AG10803 (cell line): ENCODE results near the gene PRR13.

Experiments
- DNase-seq: peaks from one replicate; pipeline ENCODE4 v3.0.0; 2010; ENCODE audit warnings: low read depth
- H3K4me3 ChIP-seq: 2 replicates; pipeline ENCODE4 v1.5.1; 2011; ENCODE audit warnings: mild to moderate bottlenecking, low read length, control low read depth
- TF ChIP-seq, protein P1 (sequence below): conservative IDR thresholded peaks from 2 replicates; pipeline ENCODE4 v1.5.1; 2011; ENCODE audit warnings: mild to moderate bottlenecking, low read length, control low read depth, inconsistent platforms

Gene PRR13

DNA sequence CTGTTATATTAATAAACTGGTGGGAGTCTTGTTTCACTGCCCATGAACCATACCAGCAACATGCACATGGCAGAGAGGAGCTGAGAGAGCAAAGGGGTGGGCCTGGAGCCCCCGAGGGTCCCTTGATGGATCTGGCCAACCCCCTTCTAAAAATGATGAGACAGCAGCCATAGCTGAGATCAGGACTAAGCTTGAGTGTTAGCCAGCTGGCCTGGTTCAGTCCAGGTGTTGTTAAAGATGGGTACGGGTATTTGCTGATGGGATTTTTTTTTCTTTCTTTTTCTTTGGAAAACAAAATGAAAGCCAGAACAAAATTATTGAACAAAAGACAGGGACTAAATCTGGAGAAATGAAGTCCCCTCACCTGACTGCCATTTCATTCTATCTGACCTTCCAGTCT is 26.3 kb downstream of the PRR13 start:
- no peak for DNase-seq
- TF ChIP-seq, protein P1, sequence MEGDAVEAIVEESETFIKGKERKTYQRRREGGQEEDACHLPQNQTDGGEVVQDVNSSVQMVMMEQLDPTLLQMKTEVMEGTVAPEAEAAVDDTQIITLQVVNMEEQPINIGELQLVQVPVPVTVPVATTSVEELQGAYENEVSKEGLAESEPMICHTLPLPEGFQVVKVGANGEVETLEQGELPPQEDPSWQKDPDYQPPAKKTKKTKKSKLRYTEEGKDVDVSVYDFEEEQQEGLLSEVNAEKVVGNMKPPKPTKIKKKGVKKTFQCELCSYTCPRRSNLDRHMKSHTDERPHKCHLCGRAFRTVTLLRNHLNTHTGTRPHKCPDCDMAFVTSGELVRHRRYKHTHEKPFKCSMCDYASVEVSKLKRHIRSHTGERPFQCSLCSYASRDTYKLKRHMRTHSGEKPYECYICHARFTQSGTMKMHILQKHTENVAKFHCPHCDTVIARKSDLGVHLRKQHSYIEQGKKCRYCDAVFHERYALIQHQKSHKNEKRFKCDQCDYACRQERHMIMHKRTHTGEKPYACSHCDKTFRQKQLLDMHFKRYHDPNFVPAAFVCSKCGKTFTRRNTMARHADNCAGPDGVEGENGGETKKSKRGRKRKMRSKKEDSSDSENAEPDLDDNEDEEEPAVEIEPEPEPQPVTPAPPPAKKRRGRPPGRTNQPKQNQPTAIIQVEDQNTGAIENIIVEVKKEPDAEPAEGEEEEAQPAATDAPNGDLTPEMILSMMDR, result no peak
- no peak overlapping the region for H3K4me3 ChIP-seq

DNA sequence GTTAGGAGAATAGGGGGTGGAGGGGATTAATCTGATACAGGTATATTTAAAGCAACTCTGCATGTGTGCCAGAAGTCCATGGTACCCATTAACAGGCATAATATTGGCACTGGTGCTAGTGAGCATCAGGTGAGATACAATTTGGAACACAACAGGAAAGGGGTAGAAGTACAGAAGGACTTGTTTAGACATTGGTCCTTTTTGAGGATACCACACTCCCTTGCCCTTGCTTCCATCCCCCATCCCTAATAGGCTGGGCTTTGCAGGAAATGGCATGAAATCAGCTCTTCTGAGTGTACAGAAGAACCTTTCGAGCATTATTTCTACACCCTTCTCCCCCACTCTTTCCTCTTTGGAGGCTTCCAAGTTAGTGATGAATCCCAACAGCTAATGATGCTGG is 26.7 kb downstream of the PRR13 start:
- TF ChIP-seq, protein P1, result no peak
- DNase-seq, result no peak
- no peak overlapping the region for H3K4me3 ChIP-seq

DNA sequence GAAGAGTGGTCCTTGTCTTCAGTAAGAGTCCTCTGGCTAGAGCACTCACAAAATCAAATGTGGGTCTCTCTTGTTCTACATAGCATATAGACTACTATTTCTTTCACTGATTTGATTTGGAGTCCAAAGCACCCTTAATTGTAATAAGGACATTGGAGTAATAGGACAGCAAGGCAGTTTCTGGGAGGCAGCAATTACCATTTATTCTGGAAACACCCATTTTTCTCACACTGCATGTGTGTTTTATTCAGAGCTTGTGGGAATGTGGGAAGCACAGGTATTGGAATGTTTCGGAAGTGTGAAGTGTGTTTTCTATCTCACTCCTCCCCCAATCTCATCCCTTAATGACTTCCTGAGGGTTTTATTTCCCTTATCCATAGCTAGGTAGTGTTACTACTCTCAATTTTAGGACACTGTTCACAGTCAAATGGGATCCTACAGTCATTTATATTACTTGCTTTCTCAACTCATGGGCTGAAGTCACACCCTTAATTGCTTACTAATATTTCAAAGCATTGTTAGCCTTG is 30.6 kb downstream of the PRR13 start:
- TF ChIP-seq, protein P1, result no peak
- no peak overlapping the region for H3K4me3 ChIP-seq
- DNase-seq, result no peak

DNA sequence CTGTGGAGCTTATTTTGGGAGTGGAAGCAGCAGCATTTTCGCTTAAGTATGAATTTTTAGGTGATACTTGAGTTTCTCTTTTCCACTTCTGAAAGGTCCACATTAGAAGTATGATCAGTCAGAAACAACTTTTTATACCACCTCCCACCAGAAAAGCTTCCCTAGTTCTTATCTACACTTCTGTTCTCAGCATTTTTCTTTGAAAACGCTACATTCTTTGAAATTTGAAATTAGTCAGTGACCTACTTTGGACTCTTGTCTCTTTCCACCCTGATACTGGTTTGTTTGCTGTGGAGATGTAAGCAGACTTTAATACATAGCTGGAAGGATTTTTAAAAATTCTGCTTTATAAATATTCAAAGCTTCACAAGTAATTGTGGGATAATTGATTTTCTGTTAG is 32.5 kb downstream of the PRR13 start:
- TF ChIP-seq, protein P1, result no peak
- DNase-seq, result no peak
- no peak overlapping the region for H3K4me3 ChIP-seq

DNA sequence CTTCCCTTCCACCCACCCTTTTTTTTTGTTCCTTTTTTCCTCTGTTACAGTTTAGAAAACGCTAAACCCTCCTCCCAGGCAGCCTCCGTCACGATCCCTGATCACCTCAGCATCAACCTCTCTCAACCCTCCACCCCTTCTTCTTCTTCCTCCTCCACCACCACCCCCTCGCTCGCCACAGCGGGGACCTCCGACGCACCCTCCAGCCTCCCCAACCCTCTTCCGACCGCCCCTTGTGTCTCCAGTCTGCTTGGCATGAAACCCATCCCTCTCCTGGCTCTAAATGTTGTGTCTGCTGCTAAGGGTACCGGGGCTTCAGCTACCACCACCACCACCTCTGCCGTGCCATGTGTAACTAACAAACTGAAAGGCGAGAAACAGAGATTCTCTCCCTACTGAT is 33.3 kb downstream of the PRR13 start:
- no peak for DNase-seq
- no peak overlapping the region for H3K4me3 ChIP-seq
- TF ChIP-seq, protein P1, result no peak

DNA sequence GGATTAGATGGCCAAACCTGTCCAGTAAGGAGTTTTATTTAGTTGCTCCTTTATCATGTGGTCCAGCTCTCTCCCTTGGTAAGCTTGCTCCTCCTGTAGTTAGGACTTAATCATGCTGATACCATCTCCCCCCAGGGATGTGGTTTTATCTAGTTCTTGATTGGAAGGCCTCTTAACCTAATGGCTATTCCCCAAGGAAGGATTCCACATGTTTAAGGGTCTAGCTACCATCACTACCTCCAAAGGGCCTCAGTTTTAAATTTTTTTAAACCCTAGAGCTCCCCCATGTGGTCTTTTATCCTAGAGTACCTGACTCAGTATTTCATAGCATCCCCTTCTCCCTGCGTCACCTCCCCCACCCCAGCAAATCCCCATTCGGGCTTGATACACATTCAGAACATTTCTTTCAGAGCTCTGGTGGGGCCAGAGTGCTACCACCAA is 35.3 kb downstream of the PRR13 start:
- no peak for DNase-seq
- TF ChIP-seq, protein P1, result peak; percentile 31; the same call in 1 of the 2 replicates

DNA sequence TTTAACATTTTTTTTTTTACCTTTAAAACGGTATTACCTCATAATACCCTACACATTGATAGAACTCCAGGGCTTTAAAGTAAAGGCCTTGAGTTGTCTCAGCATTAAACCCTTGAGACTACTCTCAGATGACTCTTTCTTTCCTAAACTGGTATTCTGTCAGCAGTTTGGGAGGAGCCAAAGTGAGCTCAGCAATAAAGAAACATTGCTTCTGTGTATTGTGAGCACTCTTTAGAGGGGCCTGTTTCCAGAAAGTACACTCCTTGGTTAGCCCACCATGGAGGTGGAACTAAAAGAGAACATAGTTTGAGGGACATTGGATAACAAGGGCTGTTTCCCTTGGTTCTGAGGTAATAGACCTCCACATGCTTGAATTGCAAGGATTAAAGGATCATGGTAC is 37.3 kb downstream of the PRR13 start:
- no peak for DNase-seq
- no peak overlapping the region for H3K4me3 ChIP-seq
- TF ChIP-seq, protein P1, result no peak

More for the DNA sequence above, 35.3 kb downstream of the PRR13 start:
- no peak overlapping the region for H3K4me3 ChIP-seq
